ENCODE results near the gene JHY. TPM values are rescaled to one million over a fixed set of nuclear protein-coding genes. Genes with fewer than 3 reads are reported as not detected.

The JHY gene
- total RNA-seq, 1 donor from 2014 or later = 7.4 TPM

DNA sequence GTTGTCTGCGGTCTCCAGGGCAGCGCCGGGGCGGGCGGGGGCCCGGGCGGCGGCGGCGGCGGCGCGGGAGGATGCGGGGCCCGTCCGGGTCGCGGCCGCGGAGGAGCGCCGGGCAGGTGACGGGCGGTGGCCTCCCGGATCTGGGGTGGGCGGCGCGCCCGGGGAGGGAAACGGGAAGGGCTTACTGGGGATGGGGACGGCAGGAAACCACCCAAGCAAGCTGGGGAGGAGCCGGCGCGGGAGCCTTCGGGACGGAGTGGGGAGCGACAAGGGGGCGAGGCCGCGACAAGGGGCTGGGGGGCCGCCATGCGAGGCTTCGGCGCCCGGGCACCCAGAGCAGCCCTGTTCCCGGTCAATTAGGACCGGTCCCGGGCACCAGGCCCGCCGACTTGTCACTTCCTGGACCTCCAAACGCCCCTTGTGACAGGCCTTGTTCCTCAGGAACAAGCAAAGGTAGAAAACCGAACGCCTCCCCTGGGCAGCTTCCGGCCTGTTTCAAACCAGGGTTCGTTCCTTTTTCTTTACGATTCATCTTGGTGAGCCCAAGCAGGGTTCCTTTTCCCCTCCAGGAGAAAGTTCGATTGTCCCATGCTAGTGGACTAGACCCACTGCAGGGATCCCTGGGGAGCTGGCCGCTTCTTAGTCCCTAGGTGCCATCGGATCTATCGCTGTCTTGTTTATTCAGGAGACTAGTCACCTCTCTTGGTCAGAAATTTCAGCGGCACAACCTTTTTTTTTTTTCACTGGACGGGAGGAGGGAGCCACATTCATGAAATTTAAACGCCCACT, 492 bp downstream of the JHY start:
- Mint-ChIP-seq H3K27ac (ENCODE audit: unreplicated experiment) (peak overlapping the region; percentile 95), H3K9me3 (ENCODE audit: low read depth) (no peaks in the 10 kb centered on the region), H3K4me3 (ENCODE audit: unreplicated experiment) (peak overlapping the region; percentile 83), H3K4me1 (ENCODE audit: low read depth) (peaks cover 19% of the 10 kb centered on the region), H3K27me3 (ENCODE audit: low read depth) (no peaks in the 10 kb centered on the region), H3K36me3 (ENCODE audit: low read depth) (peaks cover 5% of the 10 kb centered on the region)
- TF ChIP-seq, protein P1, sequence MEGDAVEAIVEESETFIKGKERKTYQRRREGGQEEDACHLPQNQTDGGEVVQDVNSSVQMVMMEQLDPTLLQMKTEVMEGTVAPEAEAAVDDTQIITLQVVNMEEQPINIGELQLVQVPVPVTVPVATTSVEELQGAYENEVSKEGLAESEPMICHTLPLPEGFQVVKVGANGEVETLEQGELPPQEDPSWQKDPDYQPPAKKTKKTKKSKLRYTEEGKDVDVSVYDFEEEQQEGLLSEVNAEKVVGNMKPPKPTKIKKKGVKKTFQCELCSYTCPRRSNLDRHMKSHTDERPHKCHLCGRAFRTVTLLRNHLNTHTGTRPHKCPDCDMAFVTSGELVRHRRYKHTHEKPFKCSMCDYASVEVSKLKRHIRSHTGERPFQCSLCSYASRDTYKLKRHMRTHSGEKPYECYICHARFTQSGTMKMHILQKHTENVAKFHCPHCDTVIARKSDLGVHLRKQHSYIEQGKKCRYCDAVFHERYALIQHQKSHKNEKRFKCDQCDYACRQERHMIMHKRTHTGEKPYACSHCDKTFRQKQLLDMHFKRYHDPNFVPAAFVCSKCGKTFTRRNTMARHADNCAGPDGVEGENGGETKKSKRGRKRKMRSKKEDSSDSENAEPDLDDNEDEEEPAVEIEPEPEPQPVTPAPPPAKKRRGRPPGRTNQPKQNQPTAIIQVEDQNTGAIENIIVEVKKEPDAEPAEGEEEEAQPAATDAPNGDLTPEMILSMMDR (IDR thresholded peaks at IDR 0.05) = peak; percentile 11
- DNase-seq (ENCODE audit: low spot score) = no peak

GRCh38 chr11:122883646-122883979, 1.1 kb downstream of the JHY start:
- DNase-seq (ENCODE audit: low spot score) = no peak

GRCh38 chr11:122888162-122888561, 5.6 kb downstream of the JHY start:
- Mint-ChIP-seq H3K4me3 (ENCODE audit: unreplicated experiment) (no peak overlapping the region), H3K36me3 (ENCODE audit: low read depth) (peaks cover 6% of the 10 kb centered on the region), H3K9me3 (ENCODE audit: low read depth) (no peaks in the 10 kb centered on the region), H3K27ac (ENCODE audit: unreplicated experiment) (no peak overlapping the region), H3K4me1 (ENCODE audit: low read depth) (peaks cover 14% of the 10 kb centered on the region), H3K27me3 (ENCODE audit: low read depth) (no peaks in the 10 kb centered on the region)
- DNase-seq (ENCODE audit: low spot score) = no peak
- TF ChIP-seq, protein P1 (IDR thresholded peaks at IDR 0.05) = no peak

More at GRCh38 chr11:122883646-122883979, 1.1 kb downstream of the JHY start:
- TF ChIP-seq, protein P1 (IDR thresholded peaks at IDR 0.05) = no peak
- H3K36me3 Mint-ChIP-seq (ENCODE audit: low read depth) = peaks cover 6% of the 10 kb centered on the region
- peak overlapping the region; percentile 95 for H3K27ac Mint-ChIP-seq (ENCODE audit: unreplicated experiment)
- no peaks in the 10 kb centered on the region for H3K27me3 Mint-ChIP-seq (ENCODE audit: low read depth)
- H3K9me3 Mint-ChIP-seq (ENCODE audit: low read depth) = no peaks in the 10 kb centered on the region
- peaks cover 19% of the 10 kb centered on the region for H3K4me1 Mint-ChIP-seq (ENCODE audit: low read depth)
- peak overlapping the region; percentile 83 for H3K4me3 Mint-ChIP-seq (ENCODE audit: unreplicated experiment)

- no peak overlapping the region for H3K27ac Mint-ChIP-seq (ENCODE audit: unreplicated experiment)
- DNase-seq (ENCODE audit: low spot score) = no peak
- peaks cover 8% of the 10 kb centered on the region for H3K4me1 Mint-ChIP-seq (ENCODE audit: low read depth)
- H3K27me3 Mint-ChIP-seq (ENCODE audit: low read depth) = no peaks in the 10 kb centered on the region
- TF ChIP-seq, protein P1 (IDR thresholded peaks at IDR 0.05) = no peak
- no peak overlapping the region for H3K4me3 Mint-ChIP-seq (ENCODE audit: unreplicated experiment)
- H3K36me3 Mint-ChIP-seq (ENCODE audit: low read depth) = peaks cover 3% of the 10 kb centered on the region
- no peaks in the 10 kb centered on the region for H3K9me3 Mint-ChIP-seq (ENCODE audit: low read depth)
These were observed 10.6 kb downstream of the JHY start for GRCh38 chr11:122893131-122893530.

- peaks cover 3% of the 10 kb centered on the region for H3K36me3 Mint-ChIP-seq (ENCODE audit: low read depth)
- peaks cover 11% of the 10 kb centered on the region for H3K4me1 Mint-ChIP-seq (ENCODE audit: low read depth)
- no peaks in the 10 kb centered on the region for H3K27me3 Mint-ChIP-seq (ENCODE audit: low read depth)
- H3K27ac Mint-ChIP-seq (ENCODE audit: unreplicated experiment) = no peak overlapping the region
- no peak for DNase-seq (ENCODE audit: low spot score)
- TF ChIP-seq, protein P1 (IDR thresholded peaks at IDR 0.05) = no peak
- H3K9me3 Mint-ChIP-seq (ENCODE audit: low read depth) = no peaks in the 10 kb centered on the region
- H3K4me3 Mint-ChIP-seq (ENCODE audit: unreplicated experiment) = no peak overlapping the region
These were observed 13.0 kb downstream of the JHY start for GRCh38 chr11:122895563-122895962.

Measured in chondrocyte (in vitro differentiated cells).